Suprapubic skin (tissue), 4 donors: ENCODE measurements around the gene MYO18A.
"Not testable (repeated sequence)": the region's sequence is repeated elsewhere in the genome, so short reads cannot be mapped to it uniquely, and the experiment has no call there.

Experiments used
- CTCF ChIP-seq, 2 donors: fragments of 200-600 bp in 1 of 2; fragments of 450-650 bp in 1 of 2; sonication (generic) in 1 of 2; IDR thresholded peaks; one replicate each; pipeline ENCODE4 v1.5.1; 2016 to 2019; ENCODE audit warnings: antibody characterized with exemption in 2 of 2, mild to moderate bottlenecking in 1 of 2, moderate library complexity in 1 of 2
- EP300 ChIP-seq: sonication (generic); formaldehyde crosslinking; IDR thresholded peaks from one replicate; pipeline ENCODE4 v1.6.1; 2017; ENCODE audit warnings: antibody characterized with exemption
- POLR2A ChIP-seq, 2 donors: fragments of 450-650 bp; IDR thresholded peaks; one replicate each; pipeline ENCODE4 v1.6.1; 2017; ENCODE audit warnings: antibody characterized with exemption in 2 of 2, mild to moderate bottlenecking in 2 of 2, moderate library complexity in 2 of 2
- POLR2AphosphoS5 ChIP-seq, 3 donors: sonication (generic); formaldehyde crosslinking; IDR thresholded peaks; one replicate each; pipeline ENCODE4 v1.6.1; 2017; ENCODE audit warnings: antibody characterized with exemption in 3 of 3

GRCh38 chr17:29147228-29147627, 33.0 kb downstream of the MYO18A start:
- not testable (repeated sequence) for TF ChIP-seq POLR2A (IDR thresholded peaks at IDR 0.05); CTCF (IDR thresholded peaks at IDR 0.05); POLR2AphosphoS5 (IDR thresholded peaks at IDR 0.05); EP300
